Endothelial cell of umbilical vein (primary cell): ENCODE results near the gene CPTP. TPM values are rescaled to one million over a fixed set of nuclear protein-coding genes. Genes with fewer than 3 reads are reported as not detected.

Source experiments
- BruUV-seq: library from RNA; stranded (reverse); fragments of 400-500 nt; replicated peaks from 2 replicates; lab custom pipeline; 2021; lab: Mats Ljungman, UMichigan
- CTCF ChIA-PET: fragments of 300-600, 350-600 bp; sonication (Branson Sonifier 250); formaldehyde crosslinking; loops from one replicate; lab custom pipeline; 2021; ENCODE audit warnings: antibody characterized with exemption, inconsistent platforms; lab: Charles Lee
- POLR2A ChIA-PET: fragments of 300-600, 350-600 bp; sonication (Branson Sonifier 250); formaldehyde crosslinking; loops from one replicate; lab custom pipeline; 2021; ENCODE audit warnings: antibody characterized with exemption, inconsistent platforms; lab: Charles Lee
- DNase-seq: peaks from one replicate; pipeline ENCODE4 v3.0.0-alpha.2; 2011; ENCODE audit warnings: low read depth, low spot score
- FAIRE-seq: peaks from 2 replicates; lab custom pipeline; 2011; peaks lifted over from hg19 to GRCh38; lab: Jason Lieb, UNC
- H2AFZ ChIP-seq: 2 replicates; pipeline ENCODE4 v1.6.0; 2012; ENCODE audit warnings: low read depth, low read length, control low read depth, inconsistent platforms
- H3K27ac ChIP-seq: 2 replicates; pipeline ENCODE4 v1.5.1; 2011; ENCODE audit warnings: low read depth, mild to moderate bottlenecking, control low read depth, low read length, moderate library complexity; ENCODE audit not compliant: insufficient read depth
- H3K27me3 ChIP-seq, 2 experiments: 2 replicates each; pipeline versions ENCODE4 v1.6.0 to v1.6.1; 2011; ENCODE audit warnings: low read length in 2 of 2, mixed read lengths in 1 of 2; ENCODE audit not compliant: control insufficient read depth in 2 of 2, insufficient read depth in 2 of 2
- H3K36me3 ChIP-seq, 2 experiments: 2 replicates in 1 of 2; 3 replicates in 1 of 2; pipeline ENCODE4 v1.5.1; 2011; ENCODE audit warnings: low read length in 2 of 2, mild to moderate bottlenecking in 1 of 2, moderate library complexity in 1 of 2; ENCODE audit not compliant: control insufficient read depth in 2 of 2, insufficient read depth in 2 of 2; ENCODE audit errors: extremely low read depth in 1 of 2
- H3K4me1 ChIP-seq: 3 replicates; pipeline ENCODE4 v1.5.1; 2011; ENCODE audit warnings: mild to moderate bottlenecking, low read length; ENCODE audit not compliant: control insufficient read depth, insufficient read depth; ENCODE audit errors: extremely low read depth
- H3K4me2 ChIP-seq: 2 replicates; pipeline ENCODE4 v1.6.1; 2011; ENCODE audit warnings: low read length, control low read depth, mixed read lengths; ENCODE audit not compliant: insufficient read depth
- H3K4me3 ChIP-seq, 3 experiments: fragments of 200-600 bp in 1 of 3; sonication (generic), shearing (Covaris generic) in 1 of 3; replicated peaks in 1 of 3; 2 replicates each; pipeline ENCODE4 v1.5.1; 2011 to 2016; ENCODE audit warnings: control low read depth in 3 of 3, low read length in 3 of 3, mild to moderate bottlenecking in 2 of 3, inconsistent platforms in 1 of 3, low read depth in 1 of 3, moderate library complexity in 1 of 3; ENCODE audit not compliant: insufficient read depth in 1 of 3
- H3K79me2 ChIP-seq: 2 replicates; pipeline ENCODE4 v1.6.0; 2012; ENCODE audit warnings: low read length, inconsistent platforms; ENCODE audit not compliant: control insufficient read depth, insufficient read depth
- H3K9ac ChIP-seq: replicated peaks from 2 replicates; pipeline ENCODE3; 2011; ENCODE audit warnings: low read length, control low read depth; ENCODE audit not compliant: insufficient read depth; ENCODE audit errors: extremely low read depth
- H3K9me1 ChIP-seq: replicated peaks from 3 replicates; pipeline ENCODE4 v1.6.0; 2011; ENCODE audit warnings: mild to moderate bottlenecking, low read length; ENCODE audit not compliant: control insufficient read depth, insufficient read depth; ENCODE audit errors: extremely low read depth
- H3K9me3 ChIP-seq: replicated peaks from 2 replicates; pipeline ENCODE4 v1.5.1; 2012; ENCODE audit warnings: low read length, inconsistent platforms; ENCODE audit not compliant: control insufficient read depth, insufficient read depth
- H4K20me1 ChIP-seq: replicated peaks from 2 replicates; pipeline ENCODE3; 2011; ENCODE audit warnings: mild to moderate bottlenecking, low read length; ENCODE audit not compliant: control insufficient read depth, insufficient read depth; ENCODE audit errors: extremely low read depth
- CTCF ChIP-seq, 2 donors: IDR thresholded peaks; 1 replicate in 1 of 2; 2 replicates in 1 of 2; pipeline ENCODE4 v1.5.1; 2011; ENCODE audit warnings: low read length in 2 of 2, mild to moderate bottlenecking in 2 of 2, moderate library complexity in 2 of 2, control low read depth in 1 of 2, inconsistent platforms in 1 of 2, low read depth in 1 of 2; ENCODE audit not compliant: insufficient read depth in 1 of 2; ENCODE audit errors: extremely low read depth in 1 of 2
- EZH2 ChIP-seq: IDR thresholded peaks from 2 replicates; pipeline ENCODE4 v1.6.1; 2012; ENCODE audit warnings: borderline replicate concordance, low read depth, mild to moderate bottlenecking, moderate library complexity, low read length, inconsistent platforms; ENCODE audit not compliant: severe bottlenecking
- FOS ChIP-seq: IDR thresholded peaks from 2 replicates; pipeline ENCODE4 v1.6.1; 2011; ENCODE audit warnings: mild to moderate bottlenecking, low read length, moderate library complexity, borderline replicate concordance; ENCODE audit not compliant: insufficient read depth
- GATA2 ChIP-seq: IDR thresholded peaks from 2 replicates; pipeline ENCODE4 v1.7.0; 2011; ENCODE audit warnings: low read depth, mild to moderate bottlenecking, moderate library complexity, mixed read lengths, low read length; ENCODE audit not compliant: insufficient read length, insufficient read depth
- JUN ChIP-seq: IDR thresholded peaks from 2 replicates; pipeline ENCODE4 v1.6.1; 2011; ENCODE audit warnings: borderline replicate concordance, low read depth; ENCODE audit not compliant: insufficient read length, insufficient read depth
- MAX ChIP-seq: IDR thresholded peaks from 2 replicates; pipeline ENCODE4 v1.6.1; 2011; ENCODE audit not compliant: insufficient read depth, insufficient read length
- POLR2A ChIP-seq: IDR thresholded peaks from 2 replicates; pipeline ENCODE4 v1.6.1; 2012; ENCODE audit warnings: low read depth, mild to moderate bottlenecking, control low read depth, low read length
- POLR2AphosphoS5 ChIP-seq: IDR thresholded peaks from 2 replicates; pipeline ENCODE4 v1.6.1; 2012; ENCODE audit warnings: low read depth, mild to moderate bottlenecking, control low read depth, low read length, moderate library complexity; ENCODE audit not compliant: insufficient read depth
- dilution Hi-C: fragments of 300-500 bp; cut with MboI; formaldehyde crosslinking; loops from one replicate; pipeline ENCODE4 v1.15.0; 2019; ENCODE audit warnings: low sequenced_read_pairs; ENCODE audit not compliant: extremely low pct_ligation_motif_present
- intact Hi-C: fragments of 100-400 bp; cut with micrococcal nuclease; formaldehyde crosslinking; loops from one replicate; pipeline ENCODE4 v1.10.0; 2022
- polyA plus RNA-seq, 4 experiments: library from polyadenylated mRNA; depleted of rRNA in 3 of 4; stranded (reverse) in 3 of 4; unstranded in 1 of 4; fragments of >200 nt; gene quantifications; 2 replicates each; pipeline versions ENCODE4 v1.2.1 to v1.2.3, GENCODE V29; 2011 to 2012; ENCODE audit warnings: missing spikeins in 1 of 4
- total RNA-seq: library from RNA; stranded (reverse); gene quantifications from 2 replicates; pipeline ENCODE4 v1.2.3, GENCODE V29; 2021

The CPTP gene
- total and polyA plus RNA-seq, 2 donors (not counting 3 experiments of a cell fraction or from before 2014, with no cell fraction given), result 20.9 to 29.5 TPM

- H3K27ac ChIP-seq, result no peak overlapping the region
- intact Hi-C loops (no loop called here), dilution Hi-C loops (no loop called here)
- H2AFZ ChIP-seq, result no peak overlapping the region
- H3K4me2 ChIP-seq, result no peak overlapping the region
- no peaks in the 10 kb centered on the region for H4K20me1 ChIP-seq
- no peak overlapping the region for H3K9ac ChIP-seq
- ChIA-PET POLR2A (no interaction called here), CTCF (no interaction called here)
- H3K36me3 ChIP-seq, result no peaks in the 10 kb centered on the region
- no peaks in the 10 kb centered on the region for H3K27me3 ChIP-seq
- H3K4me1 ChIP-seq, result no peaks in the 10 kb centered on the region
- FAIRE-seq (no peak), DNase-seq (no peak)
- no TSS peak for BruUV-seq
- no peaks in the 10 kb centered on the region for H3K9me3 ChIP-seq
- no peak overlapping the region for H3K4me3 ChIP-seq
- H3K79me2 ChIP-seq, result no peaks in the 10 kb centered on the region
- no peaks in the 10 kb centered on the region for H3K9me1 ChIP-seq
- TF ChIP-seq CTCF (IDR thresholded peaks at IDR 0.05; ENCODE audit: extremely low read depth in 1 of 2, insufficient read depth in 1 of 2, low read depth in 1 of 2, low read length in 2 of 2) (peak in 1 of 2 donors; percentile 20), POLR2A (no peak)
These were observed 24.8 kb upstream of the CPTP start for GRCh38 chr1:1299686-1300351.

GRCh38 chr1:1300352-1300739, 24.3 kb upstream of the CPTP start:
- no peaks in the 10 kb centered on the region for H3K79me2 ChIP-seq
- no peaks in the 10 kb centered on the region for H3K36me3 ChIP-seq
- no TSS peak for BruUV-seq
- H3K4me3 ChIP-seq, result no peak overlapping the region
- no peak overlapping the region for H3K27ac ChIP-seq
- CTCF ChIA-PET, result no interaction called here
- no peak overlapping the region for H3K9ac ChIP-seq
- H3K9me3 ChIP-seq, result no peaks in the 10 kb centered on the region
- H3K27me3 ChIP-seq, result no peaks in the 10 kb centered on the region
- no peaks in the 10 kb centered on the region for H3K9me1 ChIP-seq
- intact Hi-C loops (no loop called here), dilution Hi-C loops (no loop called here)
- H2AFZ ChIP-seq, result no peak overlapping the region
- no peak for DNase-seq
- H3K4me2 ChIP-seq, result no peak overlapping the region
- POLR2A ChIA-PET, result no interaction called here
- H4K20me1 ChIP-seq, result no peaks in the 10 kb centered on the region
- no peak for FAIRE-seq
- peaks cover under 1% of the 10 kb centered on the region for H3K4me1 ChIP-seq
- TF ChIP-seq FOS, result no peak
- no peak for TF ChIP-seq POLR2A
- no peak for TF ChIP-seq CTCF (IDR thresholded peaks at IDR 0.05; ENCODE audit: extremely low read depth in 1 of 2, insufficient read depth in 1 of 2, low read depth in 1 of 2, low read length in 2 of 2)
- TF ChIP-seq GATA2, result no peak
- no peak for TF ChIP-seq EZH2
- no peak for TF ChIP-seq MAX
- TF ChIP-seq POLR2AphosphoS5, result no peak
- TF ChIP-seq JUN, result no peak
